ENCODE results near the gene DAPK2. TPM values are rescaled to one million over a fixed set of nuclear protein-coding genes. Genes with fewer than 3 reads are reported as not detected.

DAPK2 gene
- total RNA-seq, 2 donors from 2014 or later = 28.8 to 57.6 TPM

DNA sequence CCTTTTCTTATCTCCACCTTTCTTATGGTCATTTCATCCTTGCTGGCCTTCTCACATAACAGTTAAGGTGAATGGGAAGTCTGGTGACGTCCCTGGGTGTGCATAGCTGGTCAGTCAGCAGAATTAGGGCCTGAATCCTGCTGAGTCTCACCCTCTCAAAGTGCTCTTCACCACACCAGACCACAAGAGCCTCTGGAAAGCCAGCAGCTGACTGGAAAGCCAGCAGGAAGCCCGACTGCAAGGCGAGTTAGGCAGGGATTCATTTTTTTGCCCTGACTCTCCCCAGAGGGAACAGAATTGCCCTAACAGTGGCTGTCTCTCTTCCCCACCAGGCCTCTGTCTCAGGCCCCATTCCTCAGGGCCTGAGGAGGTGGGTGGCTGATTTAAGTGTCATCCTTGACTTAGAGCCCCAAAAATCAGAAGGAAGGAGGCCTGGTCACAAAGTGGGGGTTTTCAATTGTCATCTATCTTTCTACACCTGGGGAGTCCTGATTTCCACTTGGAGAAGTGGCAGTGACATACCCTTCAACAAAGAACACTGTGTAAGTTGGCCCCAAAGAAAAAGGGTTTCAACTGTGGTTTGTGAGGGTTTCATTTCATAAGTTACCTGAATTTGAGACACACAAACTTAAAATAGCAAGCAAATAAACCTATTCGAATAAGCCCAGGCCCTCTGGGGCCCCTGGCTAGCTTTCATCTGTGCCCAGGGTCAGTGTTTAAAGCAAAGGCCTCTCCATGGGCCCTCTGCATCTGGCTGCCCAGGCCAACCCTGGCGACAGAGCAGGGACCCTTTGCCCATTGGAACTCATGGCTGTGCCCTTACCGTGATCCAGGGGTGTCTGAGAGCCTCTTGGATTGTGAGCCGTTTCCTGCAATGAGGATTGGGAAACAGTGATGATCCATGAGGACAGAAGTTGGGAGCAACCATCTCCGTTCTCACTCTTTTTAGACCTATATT, 122.0 kb downstream of the DAPK2 start:
- Histone ChIP-seq H3K27ac (no peak overlapping the region), H3K36me3 (peaks cover 39% of the 10 kb centered on the region), H3K9me3 (no peaks in the 10 kb centered on the region), H3K27me3 (no peaks in the 10 kb centered on the region), H3K4me1 (peaks cover 0 to 27% of the 10 kb centered on the region in 2 donors), H3K4me3 (no peak overlapping the region)
- TF ChIP-seq CTCF (IDR thresholded peaks at IDR 0.05) = no peak
- no peak for DNase-seq (ENCODE audit: low spot score)

DNA sequence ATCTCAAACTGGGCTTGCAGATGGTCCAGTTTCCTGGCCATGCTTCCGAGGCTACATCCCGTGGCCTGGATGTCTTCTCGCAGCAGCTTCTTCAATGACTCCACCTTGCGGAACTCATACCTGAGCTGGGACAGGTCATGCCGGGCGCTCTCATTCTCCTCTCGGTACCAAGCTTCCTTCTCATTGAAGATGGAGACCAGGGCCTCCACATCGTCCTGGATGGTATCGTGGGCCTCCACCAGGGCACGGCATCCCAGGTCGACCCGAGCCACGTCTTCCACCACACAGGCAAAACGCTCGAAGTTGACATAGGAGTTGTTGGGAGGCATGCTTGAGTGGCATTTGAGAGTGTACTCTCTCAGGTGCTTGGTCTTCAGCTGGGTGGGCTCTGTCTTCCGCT, 123.4 kb downstream of the DAPK2 start:
- no peaks in the 10 kb centered on the region for H3K27me3 ChIP-seq
- no peaks in the 10 kb centered on the region for H3K9me3 ChIP-seq
- peaks cover 38% of the 10 kb centered on the region for H3K36me3 ChIP-seq
- no peak for DNase-seq (ENCODE audit: low spot score)
- no peak overlapping the region for H3K4me3 ChIP-seq
- no peak for TF ChIP-seq CTCF (IDR thresholded peaks at IDR 0.05)
- peaks cover 0 to 20% of the 10 kb centered on the region in 2 donors for H3K4me1 ChIP-seq
- H3K27ac ChIP-seq = no peak overlapping the region

DNA sequence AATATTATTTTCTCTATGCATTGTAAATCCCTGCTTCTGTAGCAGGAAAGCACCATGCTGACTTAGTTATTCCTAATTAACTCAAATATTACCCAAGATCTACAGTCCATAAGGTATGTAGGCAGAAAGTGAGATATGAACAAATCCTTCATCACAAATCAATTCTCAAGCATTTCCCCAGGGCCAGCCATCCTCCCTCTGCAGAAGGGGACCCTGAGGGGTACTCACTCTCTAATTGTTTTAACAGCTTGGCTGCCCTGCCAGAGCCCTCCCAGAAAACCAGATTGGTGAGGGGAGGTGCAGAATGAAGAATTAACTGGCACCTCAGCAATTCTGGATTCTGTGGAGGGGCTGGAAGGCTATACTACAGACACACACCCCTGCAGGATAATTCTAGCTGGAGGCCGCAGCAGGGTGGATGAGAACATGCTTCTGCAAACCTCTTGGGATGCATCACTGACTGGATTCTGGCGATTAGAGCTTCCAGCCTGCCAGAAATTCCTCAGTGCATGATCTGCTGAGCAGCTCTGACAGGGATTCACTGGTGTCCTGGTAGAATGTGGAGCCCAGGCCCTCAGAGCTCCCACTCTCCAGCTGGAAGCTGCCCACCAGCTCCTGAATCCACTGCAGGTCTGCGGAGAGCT, 123.9 kb downstream of the DAPK2 start:
- Histone ChIP-seq H3K4me3 (no peak overlapping the region), H3K4me1 (peaks cover 0 to 25% of the 10 kb centered on the region in 2 donors), H3K27ac (no peak overlapping the region), H3K27me3 (no peaks in the 10 kb centered on the region), H3K36me3 (peaks cover 38% of the 10 kb centered on the region), H3K9me3 (no peaks in the 10 kb centered on the region)
- DNase-seq (ENCODE audit: low spot score) = no peak
- TF ChIP-seq CTCF (IDR thresholded peaks at IDR 0.05) = no peak

DNA sequence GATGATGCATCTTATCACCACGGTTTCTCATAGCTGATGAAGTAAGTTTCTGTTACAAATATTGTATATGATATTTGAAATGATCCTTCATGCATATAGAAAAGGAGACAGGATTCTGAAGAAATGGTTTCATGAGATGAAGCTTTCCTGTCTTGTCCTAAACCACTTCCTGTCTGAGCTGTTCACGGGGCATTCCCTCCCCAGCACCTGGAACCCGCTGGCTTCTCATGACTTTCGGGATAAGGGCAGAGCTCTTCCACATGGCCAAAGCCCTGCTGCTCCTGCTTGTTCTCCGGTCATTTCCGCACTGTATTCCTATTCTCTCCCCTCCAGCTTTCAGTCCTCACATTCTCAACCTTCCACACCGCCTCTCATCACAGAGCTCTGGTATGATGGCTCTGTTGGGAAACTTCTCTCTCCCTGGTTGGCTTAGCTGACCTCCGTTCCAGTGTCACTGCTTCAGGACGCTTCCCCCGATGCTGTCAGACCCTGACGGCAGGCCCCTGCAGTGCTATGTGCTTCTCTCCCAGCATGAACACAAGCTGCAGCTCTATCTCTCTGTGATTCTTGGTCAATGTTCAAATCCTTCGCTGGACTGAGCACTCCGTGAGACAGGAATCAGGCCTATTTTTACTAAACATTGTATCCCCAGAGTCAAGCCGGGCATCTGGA, 125.6 kb downstream of the DAPK2 start:
- Histone ChIP-seq H3K4me1 (peaks cover 0 to 40% of the 10 kb centered on the region in 2 donors), H3K27ac (no peak overlapping the region), H3K4me3 (no peak overlapping the region), H3K9me3 (no peaks in the 10 kb centered on the region), H3K27me3 (no peaks in the 10 kb centered on the region), H3K36me3 (peaks cover 27% of the 10 kb centered on the region)
- no peak for TF ChIP-seq CTCF (IDR thresholded peaks at IDR 0.05)
- DNase-seq (ENCODE audit: low spot score) = no peak

GRCh38 chr15:63918901-63919348, 127.4 kb downstream of the DAPK2 start:
- H3K4me3 ChIP-seq = no peak overlapping the region
- H3K4me1 ChIP-seq = peaks cover 0 to 42% of the 10 kb centered on the region in 2 donors
- no peaks in the 10 kb centered on the region for H3K27me3 ChIP-seq
- H3K9me3 ChIP-seq = no peaks in the 10 kb centered on the region
- no peak for DNase-seq (ENCODE audit: low spot score)
- no peak for TF ChIP-seq CTCF (IDR thresholded peaks at IDR 0.05)
- peaks cover 16% of the 10 kb centered on the region for H3K36me3 ChIP-seq
- peak overlapping the region; percentile 12 to 37 for H3K27ac ChIP-seq

Data from right atrium auricular region (tissue), 2 donors.